GM19035 (cell line): ENCODE measurements around the gene TOMM40L.

ENCODE experiments used
- ATAC-seq: cut with Tn5 transposase; IDR thresholded peaks from one replicate; pipeline ENCODE4 v1.9.1; 2021; ENCODE audit not compliant: unreplicated experiment

TOMM40L gene

DNA sequence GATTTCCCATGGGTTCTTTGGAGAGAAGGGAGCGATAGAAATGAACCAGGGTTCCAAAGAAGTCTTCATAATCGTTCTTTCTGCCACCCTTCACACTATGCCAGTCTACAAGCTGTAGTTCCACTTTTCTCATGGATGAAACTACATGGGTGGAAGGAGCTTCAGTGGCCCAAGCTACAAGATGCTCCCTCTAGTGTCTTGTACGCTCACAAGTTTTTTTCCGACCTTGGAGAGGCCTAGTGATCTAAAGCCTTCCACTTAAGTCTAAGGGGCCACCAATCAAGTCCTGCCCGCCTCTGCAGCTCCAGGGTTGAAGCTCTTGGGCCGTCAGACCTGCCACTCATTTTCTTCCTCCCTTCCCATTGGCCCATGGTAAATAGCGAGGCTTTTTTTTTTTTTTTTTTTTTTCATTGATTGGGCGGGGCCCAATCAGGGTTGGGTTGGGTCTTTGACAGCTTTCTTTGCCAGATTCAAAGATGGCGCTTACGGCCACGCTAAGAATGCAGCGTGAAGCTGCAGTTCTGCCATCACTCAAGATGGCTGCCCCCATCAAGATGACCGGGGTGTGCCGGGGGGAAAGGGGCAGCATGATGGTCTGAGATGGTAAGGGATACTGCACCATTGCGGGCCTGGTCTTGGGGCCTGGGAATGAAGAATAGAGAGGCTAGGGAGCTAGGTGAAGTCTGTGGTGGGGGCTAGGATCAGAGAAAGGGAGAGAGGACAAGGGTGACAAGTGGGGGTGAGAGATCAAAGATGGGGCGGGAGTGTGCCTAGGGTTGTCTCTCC is at the start of gene TOMM40L:
Gene TOMM40L, plus strand, starts transcription at position 527 of the 786 bp plus-strand sequence. CDS start 430 bp downstream, outside the sequence.
- ATAC-seq: peak; percentile 97

DNA sequence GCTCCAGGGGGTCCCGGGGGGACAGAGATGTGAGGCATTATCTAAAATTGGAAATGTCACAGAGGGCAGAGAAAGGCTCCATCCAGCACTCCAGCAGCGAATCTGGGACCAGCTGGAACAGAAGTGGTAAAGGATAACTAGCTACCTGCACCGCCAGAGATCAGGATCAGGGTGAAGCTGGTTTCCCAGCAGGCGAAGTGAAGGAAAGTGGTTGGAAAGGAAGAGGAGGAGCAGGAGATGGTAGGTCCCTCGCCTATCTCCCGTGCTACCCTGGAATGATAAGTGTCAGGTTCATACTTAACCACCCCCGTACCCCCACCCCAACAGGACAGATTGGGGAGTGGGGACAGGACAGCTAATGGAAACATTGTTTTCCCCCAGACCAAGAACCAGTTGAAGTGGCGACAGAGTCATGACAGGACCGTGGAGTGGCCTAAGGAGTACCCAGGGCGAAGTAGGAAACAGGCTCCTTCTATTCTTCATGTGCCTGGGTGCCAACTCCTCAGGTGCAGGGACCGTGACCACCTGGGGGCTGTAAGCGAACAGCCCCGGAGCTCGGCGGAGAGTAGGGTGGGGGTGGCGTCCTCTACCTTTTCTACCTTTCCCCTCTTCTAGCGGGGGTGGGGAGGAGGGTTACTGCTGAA is 49.3 kb upstream of the TOMM40L start:
- no peak for ATAC-seq

DNA sequence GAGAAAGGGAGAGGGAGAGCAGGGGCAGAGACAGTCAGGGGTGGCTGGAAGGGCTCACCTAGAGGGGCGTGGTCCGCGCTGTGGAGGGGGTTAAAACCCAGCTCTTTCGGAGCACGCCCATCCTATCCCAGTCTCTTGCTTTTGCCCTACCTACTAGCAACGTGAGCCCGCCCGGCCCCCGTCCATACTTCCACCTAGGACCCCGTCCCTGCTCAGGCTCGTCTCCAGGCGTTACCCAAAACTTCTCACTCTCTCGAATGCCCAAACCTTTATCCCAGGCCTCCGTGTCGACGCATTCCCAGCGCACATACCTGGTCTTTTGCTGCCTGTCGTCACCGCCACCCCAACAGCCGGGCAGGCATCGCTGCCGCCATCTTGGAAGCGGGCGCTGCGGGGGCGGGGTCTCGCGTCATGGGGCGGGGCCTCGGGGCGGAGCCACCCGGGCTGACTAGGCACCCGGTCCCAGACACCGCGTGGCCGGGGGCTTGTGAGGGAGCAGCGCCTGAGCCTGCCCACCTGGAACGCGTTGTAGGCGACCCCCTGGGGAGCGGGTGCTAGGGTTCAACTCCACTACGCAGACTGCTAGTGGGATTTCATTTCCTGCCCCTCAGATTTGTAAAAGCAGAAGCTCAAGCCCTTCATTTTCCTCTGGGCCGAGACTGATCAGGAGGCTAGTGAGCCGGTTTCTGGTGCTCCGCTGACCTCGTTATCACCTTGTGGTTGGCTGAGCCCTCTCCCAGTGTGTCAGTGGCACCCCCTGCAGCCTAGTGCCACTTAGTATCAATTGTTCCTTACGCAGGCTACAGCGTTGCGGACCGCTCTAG is 48.5 kb upstream of the TOMM40L start, which contains the start of gene B4GALT3:
Gene B4GALT3, minus strand, starts transcription at position 396 of the 824 bp plus-strand sequence. CDS start 1,447 bp downstream, outside the sequence.
- ATAC-seq: peak; percentile 84

DNA sequence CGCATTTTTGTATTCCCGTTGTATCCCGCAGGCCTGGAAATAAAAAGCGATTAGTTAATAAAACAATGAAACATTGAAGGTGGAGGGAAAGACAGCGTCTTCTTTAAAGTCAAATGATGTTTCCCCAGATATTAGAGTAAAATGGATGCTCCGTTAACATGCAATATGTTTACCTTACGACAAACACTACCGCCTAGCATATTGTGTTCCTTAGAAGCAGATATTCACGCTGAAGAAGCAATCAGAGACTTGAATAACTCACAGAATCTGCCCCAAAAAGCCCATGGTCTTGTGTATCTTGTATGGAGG is 48.0 kb upstream of the TOMM40L start:
- no peak for ATAC-seq

DNA sequence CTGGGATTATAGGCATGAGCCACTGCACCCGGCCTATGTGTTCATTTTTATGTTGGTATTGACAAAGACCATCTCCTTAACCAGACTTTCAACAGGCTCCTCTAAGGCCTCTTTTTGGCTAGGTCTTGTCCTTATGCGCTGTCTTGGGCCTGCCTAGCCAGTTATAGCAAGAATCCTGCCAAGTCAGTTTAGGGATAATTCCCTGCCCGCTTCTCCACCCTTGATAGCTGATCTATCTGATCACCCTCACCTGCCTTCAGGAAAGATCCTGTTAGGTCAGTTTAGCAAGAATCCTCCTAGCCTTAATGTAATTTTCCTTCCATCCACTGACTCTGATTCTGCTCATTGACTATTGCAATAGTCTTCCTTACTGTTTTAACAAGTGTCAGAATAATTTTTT is 46.2 kb upstream of the TOMM40L start:
- no peak for ATAC-seq

DNA sequence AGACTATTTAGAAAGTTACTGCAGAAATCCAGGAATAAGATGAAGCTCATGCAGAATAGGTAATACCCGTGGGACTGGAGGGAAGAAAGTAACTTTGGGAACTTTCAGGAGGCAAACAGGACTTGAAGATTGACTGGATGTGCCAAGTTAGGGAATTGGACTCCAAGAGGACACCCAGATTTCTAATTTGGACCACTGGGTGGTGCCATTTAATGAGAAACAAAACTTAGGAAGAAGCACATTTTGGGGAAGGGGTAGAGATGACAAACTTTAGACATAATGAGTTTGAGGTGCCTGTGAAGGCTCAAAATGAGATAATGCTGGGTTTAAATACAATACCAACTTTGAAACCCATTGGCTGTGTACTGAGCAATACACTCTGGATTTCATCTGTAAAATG is 45.2 kb upstream of the TOMM40L start:
- ATAC-seq: no peak

DNA sequence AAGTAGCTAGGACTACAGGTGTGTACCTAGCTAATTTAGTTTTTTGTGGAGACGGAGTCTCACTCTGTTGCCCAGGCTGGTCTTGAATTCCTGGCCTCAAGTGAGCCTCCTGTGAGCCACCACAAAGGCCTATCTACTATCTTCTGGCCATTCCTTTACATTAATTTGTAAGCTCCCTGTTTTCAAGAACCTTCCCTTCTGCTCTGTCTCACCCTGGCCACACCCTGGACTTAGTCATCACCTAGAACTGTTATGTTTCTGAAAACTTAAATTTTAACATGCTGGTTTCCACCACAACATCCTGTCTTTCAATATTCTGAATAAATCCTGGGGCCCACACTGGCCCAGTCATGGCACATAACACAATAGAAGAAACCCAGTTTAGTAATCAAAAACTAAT is 43.6 kb upstream of the TOMM40L start:
- no peak for ATAC-seq

DNA sequence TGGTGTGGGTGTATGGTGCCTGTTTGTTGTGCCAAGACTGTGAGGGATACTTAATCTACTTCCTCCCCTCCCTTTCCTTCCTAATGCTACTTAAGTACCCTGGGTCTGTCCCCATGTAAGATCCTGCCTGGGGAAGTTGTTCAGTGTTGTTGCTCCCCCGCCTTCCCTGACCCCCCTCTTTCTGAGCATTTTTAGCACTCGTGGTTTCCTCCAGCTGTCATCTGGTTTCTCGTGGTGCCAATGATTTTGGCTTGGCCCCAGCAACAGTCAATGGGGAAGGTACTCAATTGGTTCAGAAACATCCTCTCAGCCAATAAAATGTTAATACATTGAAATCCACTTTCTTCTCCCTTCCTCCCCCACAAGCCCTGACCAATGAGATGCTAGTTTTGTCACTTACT is 40.6 kb upstream of the TOMM40L start:
- ATAC-seq: peak; percentile 73

DNA sequence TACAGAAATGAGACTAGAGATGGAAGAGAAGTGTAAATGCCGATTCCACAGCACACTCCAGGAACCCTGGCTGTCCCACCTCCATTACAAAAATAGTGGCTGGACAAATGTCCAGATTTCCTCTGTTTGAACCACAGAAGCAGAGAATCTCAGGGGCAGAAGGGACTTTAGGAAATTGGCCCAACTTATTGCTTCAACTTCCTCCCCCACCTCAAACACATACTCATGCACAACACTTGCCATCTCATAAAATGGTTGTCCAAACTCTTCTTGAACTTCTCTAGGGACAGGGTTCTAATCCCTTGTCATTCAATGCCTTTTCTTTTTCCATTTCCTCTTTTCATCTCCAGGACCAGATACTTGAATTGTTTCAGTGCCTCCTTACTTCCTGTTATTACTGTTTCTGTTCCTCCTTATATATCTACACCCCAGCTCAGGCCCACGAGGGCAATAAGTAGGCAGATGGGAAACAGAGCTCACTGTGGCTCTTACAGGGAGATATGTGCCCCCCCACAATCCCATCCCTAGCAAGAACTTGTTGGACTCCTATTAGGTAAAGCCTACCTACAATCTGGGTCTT is 40.0 kb upstream of the TOMM40L start:
- ATAC-seq: peak; percentile 18

DNA sequence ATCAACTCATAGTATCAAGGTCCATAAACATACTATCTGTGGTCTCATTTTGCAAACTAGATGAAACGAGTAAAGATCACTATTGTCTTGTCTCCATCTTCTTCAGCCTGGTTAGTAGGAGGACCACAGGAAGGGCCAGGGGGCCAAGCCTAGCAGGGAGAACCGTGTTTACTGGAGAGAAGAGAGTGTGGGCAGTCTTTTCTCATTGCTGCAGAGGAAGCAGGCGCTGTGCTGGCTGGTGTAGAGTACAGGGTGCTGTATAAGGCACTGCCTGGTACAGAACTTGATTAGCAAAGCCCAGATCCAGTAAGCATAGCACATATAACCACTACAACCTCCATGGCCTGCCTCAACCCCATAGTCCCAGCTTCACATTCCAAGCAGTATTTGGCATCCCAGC is 38.5 kb upstream of the TOMM40L start:
- no peak for ATAC-seq

DNA sequence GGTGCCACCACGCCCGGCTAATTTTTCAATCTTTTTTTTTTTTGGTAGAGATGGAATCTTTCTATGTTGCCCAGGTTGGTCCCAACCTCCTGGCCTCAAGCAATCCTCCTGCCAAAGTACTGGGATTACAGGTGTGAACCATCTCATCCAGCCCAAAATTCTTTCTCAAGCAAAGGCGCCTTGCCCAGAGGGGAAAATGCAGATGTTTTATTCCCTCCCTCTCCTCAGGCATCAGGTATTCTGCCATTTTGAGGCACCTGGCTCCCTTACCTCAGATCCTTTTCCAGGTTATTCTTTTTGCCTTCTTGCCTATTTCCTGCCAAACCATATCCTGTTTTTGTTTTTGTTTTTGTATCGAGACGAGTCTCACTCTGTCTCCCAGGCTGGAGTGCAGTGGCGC is 37.5 kb upstream of the TOMM40L start:
- ATAC-seq: no peak

DNA sequence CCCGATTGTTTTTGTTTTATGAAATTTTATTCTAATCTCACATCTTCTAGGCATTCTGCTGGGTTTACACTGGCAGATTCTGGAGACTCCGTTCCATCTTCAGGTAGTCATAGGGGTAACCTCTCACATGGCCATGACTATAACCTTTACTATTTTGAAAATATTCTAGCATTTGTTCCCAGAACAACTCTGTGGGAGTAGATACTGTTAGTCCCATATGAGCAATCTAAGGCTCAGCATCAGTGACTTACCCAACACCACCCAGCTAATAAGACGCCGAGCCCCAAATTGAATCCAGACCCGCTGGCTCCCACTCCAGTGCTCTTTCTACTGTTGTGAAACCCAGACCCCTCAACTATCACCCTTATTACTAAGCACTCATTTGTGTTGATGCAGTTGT is 36.8 kb upstream of the TOMM40L start:
- ATAC-seq: no peak

DNA sequence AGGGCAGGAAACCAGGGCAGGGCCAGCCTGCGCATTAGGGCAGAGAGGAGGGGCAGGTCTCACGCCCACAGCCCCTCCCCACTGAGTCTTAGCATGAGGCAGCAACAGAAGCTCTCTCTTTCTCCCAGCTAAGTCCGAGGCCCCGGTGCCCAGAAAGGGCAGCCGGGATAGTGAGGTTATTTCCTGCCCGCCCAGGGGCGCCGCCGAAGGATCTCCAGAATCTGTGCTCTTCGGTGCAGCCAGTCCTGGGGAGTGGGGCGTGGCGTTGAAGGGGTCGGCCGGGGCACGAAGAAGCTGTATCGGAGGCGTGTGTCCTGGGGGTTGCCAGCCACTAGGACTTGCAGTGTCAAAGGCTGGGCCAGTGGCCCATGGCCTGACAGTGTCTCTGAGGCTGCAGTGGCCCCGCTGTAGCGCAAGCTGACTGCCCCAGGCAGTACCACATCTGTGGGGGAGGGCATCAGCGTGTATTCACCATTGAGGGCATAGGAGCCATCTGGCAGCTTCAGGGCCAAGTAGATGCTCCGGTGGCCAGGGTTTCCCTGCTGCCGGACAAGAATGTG is 34.8 kb upstream of the TOMM40L start:
- ATAC-seq: no peak

DNA sequence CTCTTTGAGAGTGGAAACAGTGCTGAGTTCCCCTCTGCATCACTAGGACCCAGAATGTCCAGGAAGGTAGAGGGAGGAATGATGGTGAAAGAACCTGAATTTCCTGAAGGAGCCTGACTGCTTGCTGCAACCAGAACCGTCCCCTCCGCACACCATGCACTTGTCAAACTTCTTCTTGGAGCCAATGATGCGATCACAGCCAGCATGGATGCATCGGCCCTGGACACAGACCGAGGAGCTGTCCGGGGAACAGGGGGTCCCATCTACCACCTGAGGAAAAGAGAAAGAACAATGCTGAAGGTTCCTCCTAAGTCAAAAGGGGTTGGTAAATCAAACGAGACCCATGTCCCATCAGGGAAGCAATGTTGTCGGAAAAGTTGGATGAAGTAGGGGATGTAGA is 33.9 kb upstream of the TOMM40L start:
- no peak for ATAC-seq

DNA sequence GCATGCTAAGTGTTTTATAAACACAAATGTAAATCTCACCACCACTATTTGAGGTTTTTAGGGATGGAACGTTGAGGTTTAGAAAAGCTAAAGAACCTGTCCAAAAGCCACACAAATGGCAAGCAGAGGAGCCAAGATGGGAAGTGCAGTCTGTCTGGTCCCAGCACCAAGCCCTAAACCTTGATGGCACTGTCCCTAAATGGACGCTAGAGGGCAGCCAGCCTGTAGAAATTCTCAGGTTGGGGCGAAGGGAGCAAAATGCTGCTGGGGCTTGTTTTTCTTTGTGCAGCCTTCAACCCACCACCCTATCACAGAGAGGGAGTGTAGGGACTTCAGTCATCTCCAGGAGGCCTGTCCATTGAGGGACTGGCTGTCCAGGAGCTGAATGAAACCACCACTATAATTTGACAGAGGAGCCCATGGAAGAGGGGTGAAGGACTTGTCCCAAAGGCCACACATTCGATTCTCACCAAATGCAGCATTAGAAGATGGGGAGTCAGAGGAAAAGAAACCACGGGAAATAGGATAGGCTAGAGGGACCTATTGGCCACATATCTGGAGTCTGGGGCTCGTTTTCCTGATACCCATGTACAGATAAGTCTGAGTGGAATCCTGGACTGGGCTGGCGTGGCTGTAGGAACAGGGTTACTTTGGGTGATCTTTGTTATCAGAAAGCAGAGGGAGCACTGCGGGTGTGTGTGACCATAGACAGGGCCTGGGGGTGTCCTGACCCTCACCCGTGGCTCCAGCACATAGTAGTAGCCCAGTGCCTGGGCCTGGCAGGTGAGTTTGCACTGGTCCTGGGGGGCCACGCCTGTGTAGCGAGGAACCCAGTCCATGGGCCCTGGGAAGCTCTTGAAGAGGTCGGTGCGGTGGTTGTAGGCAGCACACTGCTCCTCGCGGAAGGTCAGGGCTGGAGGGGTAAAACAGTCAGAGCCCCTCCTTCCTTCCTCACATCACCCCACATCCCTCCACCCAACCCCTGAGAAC is 33.1 kb upstream of the TOMM40L start:
- ATAC-seq: no peak

DNA sequence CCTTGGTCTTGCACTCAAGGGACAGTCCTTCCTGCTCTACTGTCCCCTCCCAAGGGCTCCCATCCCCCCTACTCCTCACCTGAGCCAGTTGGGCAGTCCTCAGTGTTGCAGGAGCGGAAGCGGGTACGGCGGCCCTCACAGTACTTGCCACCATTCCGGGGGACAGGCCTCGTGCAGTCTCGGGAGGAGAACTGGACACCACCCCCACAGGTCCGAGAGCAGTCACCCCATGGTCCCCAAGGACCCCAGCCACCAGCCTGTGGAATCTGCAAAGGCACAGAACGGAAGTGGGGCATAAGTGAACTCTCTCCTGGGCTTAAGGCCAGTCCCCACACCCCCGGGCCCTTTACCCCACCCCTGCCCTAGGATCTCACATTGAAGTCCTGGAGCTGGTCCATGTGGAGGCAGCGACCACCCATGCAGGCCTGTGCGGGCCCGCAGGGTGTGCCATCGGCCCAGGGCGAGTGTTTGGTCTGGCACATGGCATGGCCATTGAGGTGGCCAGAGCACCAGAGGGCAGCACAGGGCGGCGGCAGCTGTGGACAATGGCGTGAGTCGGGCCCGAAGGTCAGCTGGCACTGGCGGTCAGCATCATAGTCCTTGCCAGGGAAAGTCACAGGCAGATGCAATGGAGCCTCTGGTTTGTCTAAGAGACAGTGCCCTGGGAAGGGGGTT is 32.2 kb upstream of the TOMM40L start:
- no peak for ATAC-seq

DNA sequence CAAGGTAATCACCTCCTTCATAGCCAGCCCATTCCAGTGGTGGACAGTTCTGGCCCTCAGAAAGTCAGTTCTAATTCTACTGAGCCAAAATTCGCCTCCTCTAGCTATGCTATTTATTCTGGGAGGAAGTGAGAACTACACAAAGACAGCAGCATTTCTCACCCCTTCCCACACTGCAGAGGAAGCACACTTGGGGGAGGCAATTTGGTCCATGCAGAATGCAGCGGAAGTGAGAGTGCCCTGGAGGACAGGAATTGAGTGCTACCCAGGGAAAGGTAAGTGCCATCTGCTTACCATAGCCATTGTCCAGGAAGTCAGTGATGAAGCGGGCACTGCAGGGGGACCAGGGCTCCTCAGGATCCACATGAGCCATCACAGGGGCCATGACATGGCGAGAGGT is 30.7 kb upstream of the TOMM40L start:
- ATAC-seq: no peak

DNA sequence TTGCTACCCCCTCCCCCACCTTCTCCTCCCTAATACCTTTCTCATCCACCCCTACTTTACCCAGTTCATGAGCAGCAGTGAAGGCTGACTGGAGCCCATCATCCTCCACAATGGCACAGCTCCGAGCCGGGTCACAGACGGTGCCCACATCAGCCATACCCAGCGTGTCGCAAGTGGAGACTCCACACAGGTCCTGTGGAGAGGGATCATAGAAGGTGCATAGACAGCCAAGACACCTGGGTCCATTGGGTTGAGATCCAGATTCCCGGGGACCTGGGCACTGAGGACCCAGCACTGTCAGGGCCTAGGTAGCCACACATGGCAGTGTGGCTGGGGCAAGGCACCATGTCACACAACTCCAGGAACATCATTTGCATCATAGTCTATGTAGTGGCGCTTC is 29.7 kb upstream of the TOMM40L start:
- no peak for ATAC-seq
